HCT116 (cell line): ENCODE measurements around the gene USP43. TPM values are rescaled to one million over a fixed set of nuclear protein-coding genes. Genes with fewer than 3 reads are reported as not detected.

Source experiments
- ATAC-seq: fragments of 200-7000 bp; cut with Tn5 transposase; 2 replicates; pipeline ENCODE4 v1.9.1; 2020; ENCODE audit warnings: mild to moderate bottlenecking, moderate library complexity
- BruUV-seq: library from RNA; stranded (reverse); fragments of 400-500 nt; replicated peaks from 2 replicates; lab custom pipeline; 2021; lab: Mats Ljungman, UMichigan
- CTCF ChIA-PET: fragments of 300-600 bp; sonication (Branson Sonifier 250); formaldehyde crosslinking; loops from one replicate; lab custom pipeline; 2021; ENCODE audit warnings: antibody characterized with exemption; lab: Charles Lee
- POLR2A ChIA-PET: fragments of 300-600, 350-600 bp; sonication (Branson Sonifier 250); formaldehyde crosslinking; loops from one replicate; lab custom pipeline; 2021; ENCODE audit warnings: antibody characterized with exemption; lab: Charles Lee
- RAD21 ChIA-PET, 2 experiments: fragments of 300-600 bp; sonication (Branson Sonifier 250); formaldehyde crosslinking; loops; one replicate each; lab custom pipeline; 2023; ENCODE audit warnings: low total read pairs in 2 of 2; ENCODE audit not compliant: uncharacterized antibody in 2 of 2, unreplicated experiment in 2 of 2, low non-redundant PET in 1 of 2; lab: Charles Lee
- DNase-seq: peaks from one replicate; pipeline ENCODE4 v3.0.0-alpha.2; 2010; ENCODE audit warnings: low read depth, low spot score
- H2AFZ ChIP-seq: fragments of 200-600 bp; shearing (Covaris generic), sonication (generic); 2 replicates; pipeline ENCODE4 v1.6.1; 2017; ENCODE audit warnings: low read depth, mixed run types, mixed read lengths, antibody characterized with exemption, low read length; ENCODE audit not compliant: poor library complexity, severe bottlenecking
- H3K27ac ChIP-seq: 2 replicates; pipeline ENCODE4 v1.5.1; 2012; ENCODE audit warnings: low read depth, low read length
- H3K27me3 ChIP-seq: fragments of 200-600 bp; sonication (generic); 2 replicates; pipeline ENCODE4 v1.6.1; 2016; ENCODE audit warnings: mixed run types, low read length, mixed read lengths; ENCODE audit not compliant: insufficient read depth
- H3K36me3 ChIP-seq, 2 experiments: fragments of 200-500 bp in 1 of 2; fragments of 200-600 bp in 1 of 2; sonication (Bioruptor generic) in 1 of 2; sonication (generic) in 1 of 2; 2 replicates each; pipeline versions ENCODE4 v1.5.1 to v1.6.1; 2014 to 2016; ENCODE audit warnings: low read length in 2 of 2, inconsistent platforms in 1 of 2, mixed read lengths in 1 of 2, mixed run types in 1 of 2; ENCODE audit not compliant: insufficient read depth in 2 of 2, control insufficient read depth in 1 of 2
- H3K4me1 ChIP-seq, 2 experiments: fragments of 200-600 bp in 1 of 2; sonication (generic) in 1 of 2; 2 replicates each; pipeline versions ENCODE4 v1.5.1 to v1.6.1; 2012 to 2017; ENCODE audit warnings: low read length in 2 of 2, inconsistent platforms in 1 of 2, mild to moderate bottlenecking in 1 of 2, mixed read lengths in 1 of 2, mixed run types in 1 of 2, moderate library complexity in 1 of 2; ENCODE audit not compliant: insufficient read depth in 2 of 2, control insufficient read depth in 1 of 2
- H3K4me2 ChIP-seq: fragments of 200-600 bp; sonication (generic); 2 replicates; pipeline ENCODE4 v1.6.1; 2017; ENCODE audit warnings: mixed run types, low read length, mixed read lengths
- H3K4me3 ChIP-seq, 2 experiments: fragments of 200-600 bp in 1 of 2; sonication (generic) in 1 of 2; replicated peaks in 1 of 2; 2 replicates each; pipeline ENCODE4 v1.5.1; 2011 to 2016; ENCODE audit warnings: low read length in 2 of 2, control low read depth in 1 of 2, low read depth in 1 of 2, mild to moderate bottlenecking in 1 of 2, mixed read lengths in 1 of 2, mixed run types in 1 of 2
- H3K79me2 ChIP-seq: fragments of 200-600 bp; sonication (generic); 2 replicates; pipeline ENCODE4 v1.6.1; 2017; ENCODE audit warnings: mild to moderate bottlenecking, mixed run types, low read length, moderate library complexity, mixed read lengths; ENCODE audit not compliant: insufficient read depth
- H3K9ac ChIP-seq: fragments of 200-600 bp; sonication (generic); 2 replicates; pipeline ENCODE4 v1.6.1; 2016; ENCODE audit warnings: low read length, mixed read lengths
- H3K9me2 ChIP-seq: fragments of 200-600 bp; sonication (generic), shearing (Covaris generic); 2 replicates; pipeline ENCODE4 v1.6.1; 2017; ENCODE audit warnings: mixed run types, mild to moderate bottlenecking, moderate library complexity; ENCODE audit not compliant: insufficient read depth
- H3K9me3 ChIP-seq, 2 experiments: fragments of 200-500 bp in 1 of 2; fragments of 200-600 bp in 1 of 2; sonication (Bioruptor generic) in 1 of 2; sonication (generic) in 1 of 2; 2 replicates each; pipeline ENCODE4 v1.6.1; 2014 to 2017; ENCODE audit warnings: low read length in 2 of 2, mixed read lengths in 2 of 2, inconsistent platforms in 1 of 2, low read depth in 1 of 2, mild to moderate bottlenecking in 1 of 2, mixed run types in 1 of 2, moderate library complexity in 1 of 2; ENCODE audit not compliant: control insufficient read depth in 1 of 2, insufficient read depth in 1 of 2
- H4K20me1 ChIP-seq: fragments of 200-600 bp; sonication (generic), shearing (Covaris generic); 2 replicates; pipeline ENCODE4 v1.6.1; 2017; ENCODE audit warnings: mixed run types, mild to moderate bottlenecking, moderate library complexity; ENCODE audit not compliant: insufficient read depth
- CBX3 ChIP-seq: IDR thresholded peaks from 2 replicates; pipeline ENCODE4 v1.6.1; 2012; ENCODE audit warnings: low read depth
- CTCF ChIP-seq, 3 experiments: fragments of 200-600 bp in 1 of 3; sonication (generic) in 1 of 3; IDR thresholded peaks in 2 of 3; conservative IDR thresholded peaks in 1 of 3; 2 replicates each; pipeline ENCODE4 v1.5.1; 2012 to 2017; ENCODE audit warnings: low read depth in 2 of 3, low read length in 2 of 3, antibody characterized with exemption in 1 of 3, borderline replicate concordance in 1 of 3, control low read depth in 1 of 3, mild to moderate bottlenecking in 1 of 3, mixed read lengths in 1 of 3, mixed run types in 1 of 3, moderate library complexity in 1 of 3; ENCODE audit not compliant: insufficient read depth in 1 of 3
- JUND ChIP-seq: IDR thresholded peaks from 2 replicates; pipeline ENCODE4 v1.6.1; 2012
- MAX ChIP-seq: IDR thresholded peaks from 2 replicates; pipeline ENCODE4 v1.6.1; 2012
- RAD21 ChIP-seq: IDR thresholded peaks from 2 replicates; pipeline ENCODE4 v1.6.1; 2012; ENCODE audit warnings: low read depth, mild to moderate bottlenecking
- SIN3A ChIP-seq: IDR thresholded peaks from 2 replicates; pipeline ENCODE4 v1.6.1; 2012; ENCODE audit warnings: low read depth
- TCF7L2 ChIP-seq: IDR thresholded peaks from 2 replicates; pipeline ENCODE4 v1.7.0; 2011; ENCODE audit warnings: borderline replicate concordance, inconsistent platforms; ENCODE audit not compliant: insufficient read depth, insufficient read length; ENCODE audit errors: extremely low read depth
- YY1 ChIP-seq: IDR thresholded peaks from 2 replicates; pipeline ENCODE4 v1.6.1; 2011; ENCODE audit warnings: low read length, low read depth, moderate library complexity, mild to moderate bottlenecking; ENCODE audit not compliant: insufficient replicate concordance; ENCODE audit errors: extremely low read depth
- intact Hi-C: fragments of 100-400 bp; cut with micrococcal nuclease; formaldehyde crosslinking; loops from 2 replicates; pipeline ENCODE4 v1.10.0; 2022
- total RNA-seq: library from RNA; stranded (reverse); gene quantifications from one replicate; pipeline ENCODE4 v1.2.1, GENCODE V29; 2021; ENCODE audit not compliant: unreplicated experiment

USP43 gene
- total RNA-seq, 1 experiment from 2014 or later, result 8.0 TPM

DNA sequence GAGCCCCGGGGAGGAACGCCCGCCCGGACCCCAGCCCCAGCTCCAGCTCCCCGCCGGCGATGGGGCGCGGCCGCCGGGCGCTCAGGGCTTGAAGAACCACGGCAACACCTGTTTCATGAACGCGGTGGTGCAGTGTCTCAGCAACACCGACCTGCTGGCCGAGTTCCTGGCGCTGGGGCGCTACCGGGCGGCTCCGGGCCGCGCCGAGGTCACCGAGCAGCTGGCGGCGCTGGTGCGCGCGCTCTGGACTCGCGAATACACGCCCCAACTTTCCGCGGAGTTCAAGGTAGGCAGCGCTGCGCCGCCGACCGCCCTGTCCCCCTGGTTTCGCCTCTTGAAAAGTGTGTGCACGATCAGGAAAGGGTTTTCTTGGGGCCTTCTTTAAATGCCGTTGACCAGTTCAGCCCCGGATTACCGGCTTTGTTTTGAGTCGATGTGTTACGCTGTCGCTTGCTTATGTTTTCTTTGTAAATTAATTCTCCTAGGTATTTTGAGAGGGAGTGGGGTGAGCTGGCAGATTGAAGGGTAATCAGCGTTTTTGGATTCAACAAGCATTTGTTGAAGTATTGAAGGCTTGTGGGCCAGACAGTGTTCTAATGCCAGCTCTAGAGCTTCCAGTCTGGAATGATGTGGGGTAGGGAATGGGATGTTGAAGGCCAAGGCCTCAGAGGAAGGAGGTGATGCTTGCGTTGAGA is 681 bp downstream of the USP43 start:
- Histone ChIP-seq H3K79me2 (peaks cover 12% of the 10 kb centered on the region), H2AFZ (no peak overlapping the region), H3K27ac (peak overlapping the region; percentile 94), H3K9me3 (no peaks in the 10 kb centered on the region), H3K36me3 (no peaks in the 10 kb centered on the region), H3K4me2 (peak overlapping the region; percentile 90), H3K27me3 (no peaks in the 10 kb centered on the region)
- ATAC-seq (peak; percentile 43), DNase-seq (peak; percentile 12)
- POLR2A ChIA-PET, result no interaction called here
- TF ChIP-seq JUND, result no peak
- peak; percentile 43; the same call in 1 of the 2 replicates for TF ChIP-seq RAD21
- 0 out of 6 replicates have a peak, but pooled peaks of 2 of the 3 experiments have one; percentile 18 for TF ChIP-seq CTCF (IDR thresholded peaks at IDR 0.05 in 2 of 3, conservative IDR thresholded peaks at IDR 0.05 in 1 of 3; ENCODE audit: borderline replicate concordance in 1 of 3, insufficient read depth in 1 of 3, low read depth in 2 of 3, low read length in 2 of 3)
- peak; percentile 30; the same call in 1 of the 2 replicates for TF ChIP-seq SIN3A
- TF ChIP-seq, all 23 proteins: peak for 3
- no peaks in the 10 kb centered on the region for H3K9me2 ChIP-seq
- H3K4me1 ChIP-seq, result peaks cover 37 to 51% of the 10 kb centered on the region in 2 experiments
- RAD21 ChIA-PET, result interaction anchor here in 1 of 2 experiments (1.2 kb wide), 1 partner anchor 69 kb away, joined by 3 read pairs; no protein-coding TSS in a partner anchor
- peak overlapping the region; percentile 78 for H3K9ac ChIP-seq
- no TSS peak for BruUV-seq
- intact Hi-C loops, result loop anchor here (2.0 kb wide), 1 partner anchor 69 kb away; the partner anchor contains the start of gene CFAP52
- CTCF ChIA-PET, result no interaction called here
- H4K20me1 ChIP-seq, result no peaks in the 10 kb centered on the region
- H3K4me3 ChIP-seq, result peak overlapping the region; percentile 71 to 75

DNA sequence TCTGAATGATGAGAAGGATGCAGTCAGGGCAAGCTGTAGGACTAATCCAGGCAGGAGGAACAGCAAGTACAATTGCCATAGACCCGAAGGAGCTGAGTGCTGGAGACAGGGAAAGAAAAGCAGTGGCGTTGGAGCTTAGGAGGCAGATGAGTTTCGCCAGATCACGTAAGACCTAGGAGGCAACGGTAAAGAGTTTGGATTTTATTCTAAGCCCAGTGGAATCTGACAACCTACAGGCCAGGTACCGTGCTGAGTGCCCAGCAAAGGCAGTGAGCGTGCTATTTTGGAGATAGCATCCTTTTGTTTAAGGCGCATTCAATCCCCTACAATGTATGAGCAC is 1.2 kb downstream of the USP43 start:
- intact Hi-C loops, result no loop called here
- H4K20me1 ChIP-seq, result no peaks in the 10 kb centered on the region
- H3K27me3 ChIP-seq, result no peaks in the 10 kb centered on the region
- H3K9ac ChIP-seq, result peak overlapping the region; percentile 78
- TSS peak; percentile 63 for BruUV-seq
- ChIA-PET POLR2A (no interaction called here), CTCF (no interaction called here), RAD21 (interaction anchor here in 1 of 2 experiments (1.2 kb wide), 1 partner anchor 69 kb away, joined by 3 read pairs; no protein-coding TSS in a partner anchor)
- H2AFZ ChIP-seq, result no peak overlapping the region
- H3K9me3 ChIP-seq, result no peaks in the 10 kb centered on the region
- H3K79me2 ChIP-seq, result peaks cover 12% of the 10 kb centered on the region
- peak overlapping the region; percentile 94 for H3K27ac ChIP-seq
- no peaks in the 10 kb centered on the region for H3K36me3 ChIP-seq
- no peak for ATAC-seq
- peak overlapping the region; percentile 71 to 75 for H3K4me3 ChIP-seq
- no peak for TF ChIP-seq CBX3
- no peak for TF ChIP-seq MAX
- no peak for TF ChIP-seq TCF7L2
- TF ChIP-seq YY1, result no peak
- TF ChIP-seq, all 23 proteins: peak for 0
- DNase-seq, result no peak
- peaks cover 37 to 51% of the 10 kb centered on the region in 2 experiments for H3K4me1 ChIP-seq
- no peaks in the 10 kb centered on the region for H3K9me2 ChIP-seq
- peak overlapping the region; percentile 90 for H3K4me2 ChIP-seq
